ENCODE results near the gene LAMC1. TPM values are rescaled to one million over a fixed set of nuclear protein-coding genes. Genes with fewer than 3 reads are reported as not detected.
A peak's percentile ranks its signal among the peaks of the same experiment; 100 is the strongest.

Gene LAMC1
- total and polyA plus RNA-seq, 2 experiments from 2014 or later, result 185 to 686 TPM

DNA sequence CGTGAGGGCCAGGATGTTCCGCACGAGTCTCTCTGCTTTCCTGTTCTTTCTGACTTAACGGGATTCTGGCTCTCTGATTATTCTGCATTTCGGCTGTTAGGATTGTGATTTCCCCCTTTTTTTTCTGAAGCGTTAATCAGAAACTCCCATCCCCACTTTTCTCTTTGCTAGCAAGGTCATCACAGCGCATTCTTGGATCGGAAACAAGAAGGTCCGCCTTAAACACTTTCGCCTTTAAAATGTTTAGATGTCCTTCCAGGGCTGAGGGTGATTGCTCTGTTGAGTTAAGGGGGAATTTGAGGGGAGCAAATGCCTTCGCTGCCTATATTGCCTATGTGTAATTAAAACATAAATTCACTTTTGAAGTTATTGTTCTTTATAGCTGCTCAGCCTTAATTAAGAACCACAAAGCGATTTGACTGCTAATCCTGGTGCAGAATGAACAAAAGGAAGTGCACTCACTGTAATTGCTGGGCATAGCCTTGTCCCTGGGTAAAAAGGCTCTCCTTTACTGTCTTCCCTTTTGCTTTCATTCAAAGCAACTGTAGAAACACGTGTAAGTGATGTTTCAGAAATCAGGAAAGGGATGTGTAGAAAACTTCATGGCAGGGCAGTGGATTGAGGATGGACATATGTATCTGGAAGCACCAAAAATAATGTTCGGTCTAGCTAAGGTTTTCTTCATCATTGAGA, 1.2 kb downstream of the LAMC1 start:
- H3K79me2 ChIP-seq (ENCODE audit: insufficient read depth), result peaks cover 58% of the 10 kb centered on the region
- peak overlapping the region; percentile 99 for H3K4me2 ChIP-seq (ENCODE audit: unreplicated experiment)
- no peak overlapping the region for H2AFZ ChIP-seq
- H3K27me3 ChIP-seq (replicated peaks; ENCODE audit: insufficient read depth), result no peaks in the 10 kb centered on the region
- TF ChIP-seq EZH2phosphoT487 (IDR thresholded peaks at IDR 0.05; ENCODE audit: insufficient read depth, low read depth) (no peak), EZH2 (IDR thresholded peaks at IDR 0.05; ENCODE audit: insufficient read depth, poor library complexity, severe bottlenecking) (no peak)
- in situ Hi-C loops (cut with MboI), result no loop called here
- H3K4me1 ChIP-seq (ENCODE audit: insufficient read depth), result peaks cover 30% of the 10 kb centered on the region
- H3K9ac ChIP-seq, result peak overlapping the region; percentile 95
- peak overlapping the region; percentile 97 for H3K4me3 ChIP-seq
- H3F3A ChIP-seq (ENCODE audit: insufficient read depth), result peaks cover 56% of the 10 kb centered on the region
- peak overlapping the region; percentile 98 for H3K27ac ChIP-seq
- peak; percentile 46 for DNase-seq
- H3K36me3 ChIP-seq (ENCODE audit: low read depth), result peaks cover 23% of the 10 kb centered on the region; the same call in 1 of the 2 replicates
- no peaks in the 10 kb centered on the region for H4K20me1 ChIP-seq (ENCODE audit: insufficient read depth)
- 1% methylated on average over 14 of the region's 14 CpGs for WGBS, 2 experiments (ENCODE audit: low coverage in 1 of 2, low lambda C conversion rate in 2 of 2, missing lambda C conversion rate in 2 of 2)
- no peaks in the 10 kb centered on the region for H3K9me2 ChIP-seq (ENCODE audit: insufficient read depth)
- no peaks in the 10 kb centered on the region for H3K9me3 ChIP-seq (ENCODE audit: low read depth)

DNA sequence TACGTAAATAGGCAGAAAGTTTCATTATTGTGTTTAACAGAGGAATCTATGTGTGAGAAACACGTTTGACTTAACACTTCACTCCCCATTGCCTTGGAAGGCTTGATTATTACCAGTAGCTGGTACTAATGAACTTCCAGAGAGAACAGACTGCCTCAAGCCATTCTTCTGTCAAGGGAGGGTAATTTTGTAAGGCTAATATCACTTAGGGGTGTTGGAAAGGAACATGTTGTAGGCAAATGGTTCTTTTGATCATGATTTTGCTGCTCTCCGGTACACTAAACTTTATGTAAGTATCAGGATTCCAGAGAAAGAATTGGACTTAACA, 1.8 kb downstream of the LAMC1 start:
- Histone ChIP-seq H3K79me2 (ENCODE audit: insufficient read depth) (peaks cover 63% of the 10 kb centered on the region), H2AFZ (no peak overlapping the region), H3K27me3 (replicated peaks; ENCODE audit: insufficient read depth) (no peaks in the 10 kb centered on the region), H3K36me3 (ENCODE audit: low read depth) (peaks cover 23% of the 10 kb centered on the region; the same call in 1 of the 2 replicates), H3K9me3 (ENCODE audit: low read depth) (no peaks in the 10 kb centered on the region), H3F3A (ENCODE audit: insufficient read depth) (peaks cover 60% of the 10 kb centered on the region), H3K9me2 (ENCODE audit: insufficient read depth) (no peaks in the 10 kb centered on the region), H3K27ac (peak overlapping the region; percentile 98), H3K4me1 (ENCODE audit: insufficient read depth) (peaks cover 34% of the 10 kb centered on the region), H3K4me2 (ENCODE audit: unreplicated experiment) (peak overlapping the region; percentile 99), H3K4me3 (peak overlapping the region; percentile 97), H3K9ac (peak overlapping the region; percentile 95), H4K20me1 (ENCODE audit: insufficient read depth) (no peaks in the 10 kb centered on the region)
- no peak for DNase-seq
- 1 to 3% methylated on average over 3 of the region's 3 CpGs for WGBS, 2 experiments (ENCODE audit: low coverage in 1 of 2, low lambda C conversion rate in 2 of 2, missing lambda C conversion rate in 2 of 2)
- in situ Hi-C loops (cut with MboI), result no loop called here
- TF ChIP-seq EZH2phosphoT487 (IDR thresholded peaks at IDR 0.05; ENCODE audit: insufficient read depth, low read depth) (no peak), EZH2 (IDR thresholded peaks at IDR 0.05; ENCODE audit: insufficient read depth, poor library complexity, severe bottlenecking) (no peak)

DNA sequence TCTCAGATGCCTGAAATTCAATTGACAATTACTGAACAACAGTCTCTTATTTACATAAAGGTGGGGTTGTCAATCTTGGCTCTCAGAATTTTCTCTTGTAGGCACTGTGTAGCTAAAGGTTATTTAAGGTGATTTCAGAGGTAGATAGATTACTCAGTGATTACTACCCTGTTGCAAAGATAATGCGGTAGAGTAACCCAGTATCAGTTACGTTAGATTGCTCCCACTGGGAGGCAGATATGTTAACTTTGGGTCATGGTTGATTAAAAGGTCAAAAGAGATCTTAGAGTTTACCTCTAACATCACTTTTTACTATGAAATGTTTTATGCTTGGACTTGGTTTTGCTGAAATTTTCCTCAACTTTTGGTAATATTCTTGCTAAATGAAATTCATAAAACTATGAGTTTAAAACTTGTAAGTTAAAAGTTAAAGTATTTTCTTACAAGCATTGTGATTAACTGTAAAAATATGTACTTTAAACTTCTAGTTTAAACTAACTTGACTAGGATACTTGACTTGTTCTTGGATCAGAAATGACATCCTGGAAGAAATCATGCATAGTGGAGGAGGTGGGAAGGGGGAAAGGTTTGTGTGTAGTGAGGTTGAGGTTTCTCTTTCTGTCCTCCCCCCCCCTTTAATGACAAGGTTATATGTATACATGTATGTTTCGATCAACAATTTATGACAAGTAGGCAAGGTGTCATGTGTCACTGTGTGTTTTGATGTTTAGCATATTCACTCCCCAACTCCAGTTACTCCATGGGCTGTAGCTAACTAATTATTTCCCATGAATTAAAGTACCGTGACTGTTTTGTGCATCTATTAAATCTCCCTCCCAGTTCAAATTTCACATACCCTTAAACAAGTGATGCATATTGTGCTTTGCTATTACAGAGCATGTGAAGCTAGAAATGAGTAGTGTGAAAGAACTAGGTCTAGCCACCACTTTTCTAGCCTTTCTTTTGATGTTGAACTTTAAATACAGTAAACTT, 2.9 kb downstream of the LAMC1 start:
- Histone ChIP-seq H3K9me2 (ENCODE audit: insufficient read depth) (no peaks in the 10 kb centered on the region), H3K79me2 (ENCODE audit: insufficient read depth) (peaks cover 74% of the 10 kb centered on the region), H3K36me3 (ENCODE audit: low read depth) (peaks cover 23% of the 10 kb centered on the region; the same call in 1 of the 2 replicates), H3K27me3 (replicated peaks; ENCODE audit: insufficient read depth) (no peaks in the 10 kb centered on the region), H3K4me2 (ENCODE audit: unreplicated experiment) (peak overlapping the region; percentile 99), H3K9me3 (ENCODE audit: low read depth) (no peaks in the 10 kb centered on the region), H3K9ac (peak overlapping the region; percentile 95), H3K4me3 (peak overlapping the region; percentile 97), H3F3A (ENCODE audit: insufficient read depth) (peaks cover 69% of the 10 kb centered on the region), H3K4me1 (ENCODE audit: insufficient read depth) (peaks cover 45% of the 10 kb centered on the region), H4K20me1 (ENCODE audit: insufficient read depth) (no peaks in the 10 kb centered on the region), H2AFZ (no peak overlapping the region), H3K27ac (peak overlapping the region; percentile 98)
- peak; percentile 48 for DNase-seq
- TF ChIP-seq EZH2 (IDR thresholded peaks at IDR 0.05; ENCODE audit: insufficient read depth, poor library complexity, severe bottlenecking), result no peak
- no peak for TF ChIP-seq EZH2phosphoT487 (IDR thresholded peaks at IDR 0.05; ENCODE audit: insufficient read depth, low read depth)
- in situ Hi-C loops (cut with MboI), result no loop called here
- WGBS, 2 experiments (ENCODE audit: low coverage in 1 of 2, low lambda C conversion rate in 2 of 2, missing lambda C conversion rate in 2 of 2), result 5 to 6% methylated on average over 4 of the region's 4 CpGs

DNA sequence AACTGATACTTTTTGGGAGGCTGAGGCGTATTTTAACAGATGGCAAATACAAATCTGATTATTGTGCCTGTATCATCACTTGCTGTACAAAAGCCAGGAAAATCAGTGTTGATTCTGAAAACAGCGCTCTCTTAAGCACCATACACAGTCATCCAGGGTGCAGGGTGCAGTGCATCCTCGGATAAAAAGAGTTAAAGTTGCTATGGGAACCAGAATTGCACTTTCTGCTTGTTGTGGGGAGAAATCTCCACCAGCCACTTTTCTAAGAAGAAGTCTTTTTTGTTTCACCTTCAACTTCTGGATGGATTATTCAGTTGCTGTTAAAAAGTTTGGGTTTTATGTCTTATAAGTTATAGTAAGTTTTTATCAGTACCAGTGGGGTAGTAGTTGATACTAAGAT, 3.8 kb downstream of the LAMC1 start:
- Histone ChIP-seq H3K9me2 (ENCODE audit: insufficient read depth) (no peaks in the 10 kb centered on the region), H3F3A (ENCODE audit: insufficient read depth) (peaks cover 67% of the 10 kb centered on the region), H3K4me2 (ENCODE audit: unreplicated experiment) (peak overlapping the region; percentile 99), H3K9me3 (ENCODE audit: low read depth) (no peaks in the 10 kb centered on the region), H4K20me1 (ENCODE audit: insufficient read depth) (no peaks in the 10 kb centered on the region), H3K27ac (peak overlapping the region; percentile 98), H3K9ac (peak overlapping the region; percentile 95), H3K4me1 (ENCODE audit: insufficient read depth) (peaks cover 46% of the 10 kb centered on the region), H2AFZ (no peak overlapping the region), H3K4me3 (peak overlapping the region; percentile 97), H3K79me2 (ENCODE audit: insufficient read depth) (peaks cover 84% of the 10 kb centered on the region), H3K36me3 (ENCODE audit: low read depth) (peaks cover 23% of the 10 kb centered on the region; the same call in 1 of the 2 replicates), H3K27me3 (replicated peaks; ENCODE audit: insufficient read depth) (no peaks in the 10 kb centered on the region)
- in situ Hi-C loops (cut with MboI), result no loop called here
- TF ChIP-seq EZH2 (IDR thresholded peaks at IDR 0.05; ENCODE audit: insufficient read depth, poor library complexity, severe bottlenecking) (no peak), EZH2phosphoT487 (IDR thresholded peaks at IDR 0.05; ENCODE audit: insufficient read depth, low read depth) (no peak)
- DNase-seq, result peak; percentile 60
- WGBS, 2 experiments (ENCODE audit: low coverage in 1 of 2, low lambda C conversion rate in 2 of 2, missing lambda C conversion rate in 2 of 2), result 33 to 38% methylated on average over 3 of the region's 3 CpGs
